Neuronal stem cell (in vitro differentiated cells): Measurements from ENCODE around the gene ADAMTSL5.

Experiments used
- DNase-seq: peaks from one replicate; pipeline ENCODE4 v3.0.0-alpha.2; 2013; ENCODE audit warnings: low spot score
- H2AFZ ChIP-seq: one replicate; pipeline ENCODE4 v1.6.1; 2013; ENCODE audit warnings: mild to moderate bottlenecking, low read length, inconsistent platforms
- H2AK5ac ChIP-seq: 2 replicates; pipeline ENCODE4 v1.6.1; 2013; ENCODE audit warnings: low read depth, mild to moderate bottlenecking, inconsistent platforms, low read length, moderate library complexity, mixed read lengths
- H2BK120ac ChIP-seq: 2 replicates; pipeline ENCODE4 v1.6.1; 2013; ENCODE audit warnings: low read depth, mild to moderate bottlenecking, inconsistent platforms, low read length, moderate library complexity, mixed read lengths
- H2BK12ac ChIP-seq: one replicate; pipeline ENCODE4 v1.6.1; 2013; ENCODE audit warnings: low read length, inconsistent platforms
- H2BK15ac ChIP-seq: 2 replicates; pipeline ENCODE4 v1.6.1; 2013; ENCODE audit warnings: mild to moderate bottlenecking, low read length, inconsistent platforms, mixed read lengths
- H2BK5ac ChIP-seq: one replicate; pipeline ENCODE4 v1.6.1; 2013; ENCODE audit warnings: inconsistent platforms, mild to moderate bottlenecking, low read length, moderate library complexity
- H3K14ac ChIP-seq: one replicate; pipeline ENCODE4 v1.6.1; 2013; ENCODE audit warnings: low read length, inconsistent platforms
- H3K18ac ChIP-seq: 2 replicates; pipeline ENCODE4 v1.6.1; 2013; ENCODE audit warnings: low read length, inconsistent platforms
- H3K23ac ChIP-seq: 2 replicates; pipeline ENCODE4 v1.6.1; 2013; ENCODE audit warnings: low read depth, mild to moderate bottlenecking, mixed read lengths, low read length, inconsistent platforms; ENCODE audit not compliant: poor library complexity
- H3K27ac ChIP-seq: replicated peaks from 3 replicates; pipeline ENCODE4 v1.5.1; 2013; ENCODE audit warnings: low read length, inconsistent platforms
- H3K27me3 ChIP-seq, 3 experiments: 2 replicates each; pipeline ENCODE4 v1.6.1; 2013; ENCODE audit warnings: low read length in 3 of 3, mild to moderate bottlenecking in 2 of 3, inconsistent platforms in 1 of 3, low read depth in 1 of 3, mixed read lengths in 1 of 3, moderate library complexity in 1 of 3; ENCODE audit not compliant: control insufficient read depth in 3 of 3, insufficient read depth in 3 of 3
- H3K36me3 ChIP-seq, 2 donors: replicated peaks in 1 of 2; 2 replicates each; pipeline ENCODE4 v1.6.1; 2013; ENCODE audit warnings: low read length in 2 of 2; ENCODE audit not compliant: control insufficient read depth in 2 of 2, insufficient read depth in 2 of 2
- H3K4ac ChIP-seq: 2 replicates; pipeline ENCODE4 v1.6.1; 2013; ENCODE audit warnings: inconsistent platforms, mild to moderate bottlenecking, low read length, moderate library complexity
- H3K4me1 ChIP-seq, 2 donors: 1 replicate in 1 of 2; 2 replicates in 1 of 2; pipeline ENCODE4 v1.6.1; 2013; ENCODE audit warnings: low read length in 2 of 2, low read depth in 1 of 2; ENCODE audit not compliant: control insufficient read depth in 2 of 2, insufficient read depth in 1 of 2
- H3K4me2 ChIP-seq: one replicate; pipeline ENCODE4 v1.6.1; 2013; ENCODE audit warnings: mild to moderate bottlenecking, low read length, inconsistent platforms; ENCODE audit not compliant: insufficient read depth, poor library complexity, severe bottlenecking
- H3K4me3 ChIP-seq, 2 donors: 2 replicates each; pipeline ENCODE4 v1.5.1; 2013; ENCODE audit warnings: low read length in 2 of 2, mild to moderate bottlenecking in 2 of 2, inconsistent platforms in 1 of 2, moderate library complexity in 1 of 2
- H3K79me1 ChIP-seq: one replicate; pipeline ENCODE4 v1.6.1; 2013; ENCODE audit warnings: low read depth, mild to moderate bottlenecking, inconsistent platforms, low read length, moderate library complexity
- H3K9ac ChIP-seq: one replicate; pipeline ENCODE4 v1.6.1; 2013; ENCODE audit warnings: mild to moderate bottlenecking, low read depth, low read length, inconsistent platforms; ENCODE audit not compliant: poor library complexity
- H3K9me3 ChIP-seq, 2 donors: replicated peaks in 1 of 2; 2 replicates each; pipeline versions ENCODE3 to v1.6.1; 2013; ENCODE audit warnings: low read length in 2 of 2, mild to moderate bottlenecking in 2 of 2, inconsistent platforms in 1 of 2, low read depth in 1 of 2, mixed read lengths in 1 of 2, moderate library complexity in 1 of 2; ENCODE audit not compliant: control insufficient read depth in 2 of 2, insufficient read depth in 1 of 2
- H4K8ac ChIP-seq: one replicate; pipeline ENCODE4 v1.6.1; 2013; ENCODE audit warnings: low read depth, mild to moderate bottlenecking, inconsistent platforms, low read length, moderate library complexity
- H4K91ac ChIP-seq: one replicate; pipeline ENCODE4 v1.6.1; 2013; ENCODE audit warnings: low read length, low read depth, mild to moderate bottlenecking, inconsistent platforms; ENCODE audit not compliant: poor library complexity
- WGBS, 2 donors: extraction: QIAGEN DNeasy Blood & Tissue Kit; methylation state at CpG; one replicate each; pipeline ENCODE4 v1.1.7; 2013; ENCODE audit warnings: missing lambda C conversion rate in 2 of 2, mixed read lengths in 1 of 2; ENCODE audit not compliant: insufficient read length in 2 of 2, insufficient replicate concordance in 1 of 2; ENCODE audit errors: extremely low coverage in 2 of 2; 5-methylcytosine and 5-hydroxymethylcytosine counted together

Gene ADAMTSL5

GRCh38 chr19:1509602-1510441 is 3.0 kb downstream of the ADAMTSL5 start:
- Histone ChIP-seq H3K9ac (no peak overlapping the region), H3K36me3 (no peaks in the 10 kb centered on the region), H3K4me3 (peak overlapping the region in 1 of 2 donors; percentile 45), H2BK15ac (peak overlapping the region; percentile 94), H3K27ac (no peak overlapping the region), H4K8ac (no peak overlapping the region), H2AK5ac (peak overlapping the region; percentile 99), H2BK5ac (peak overlapping the region; percentile 60), H3K4ac (no peak overlapping the region), H4K91ac (no peak overlapping the region), H2BK12ac (no peak overlapping the region), H3K4me2 (no peak overlapping the region), H3K14ac (no peak overlapping the region), H3K18ac (peak overlapping the region; percentile 74), H3K23ac (no peak overlapping the region), H2AFZ (no peak overlapping the region), H3K27me3 (peaks cover 2 to 44% (median 28%) of the 10 kb centered on the region in 3 experiments), H3K4me1 (peaks cover 3 to 12% of the 10 kb centered on the region in 2 donors), H2BK120ac (peak overlapping the region; percentile 30), H3K9me3 (peaks cover 0 to 8% of the 10 kb centered on the region in 2 donors), H3K79me1 (no peaks in the 10 kb centered on the region)
- DNase-seq, result no peak
- no CpG with 5 or more reads among the region's 11 CpGs for WGBS, 2 donors

DNA sequence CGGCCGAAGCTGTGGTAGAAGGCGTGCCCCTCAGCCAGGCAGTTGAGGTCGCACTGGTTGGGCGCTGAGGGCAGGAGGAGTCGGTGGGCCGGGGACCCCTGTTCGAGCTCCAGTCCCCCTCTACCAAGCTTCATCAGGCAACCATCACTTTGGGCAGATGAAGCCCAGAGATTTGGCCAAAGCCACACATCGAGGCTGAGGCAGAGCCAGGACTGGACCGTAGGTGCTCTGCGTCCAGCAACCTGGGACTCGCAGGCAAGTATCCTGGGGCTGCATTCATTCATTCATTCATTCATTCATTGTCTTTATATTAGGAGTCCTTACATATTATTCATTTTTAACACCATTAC is 4.3 kb downstream of the ADAMTSL5 start:
- no peak overlapping the region for H4K8ac ChIP-seq
- peak overlapping the region; percentile 99 for H2BK5ac ChIP-seq
- H3K27me3 ChIP-seq, result peaks cover 2 to 41% (median 30%) of the 10 kb centered on the region in 3 experiments
- peak overlapping the region; percentile 89 for H3K14ac ChIP-seq
- H2BK15ac ChIP-seq, result no peak overlapping the region
- H2BK120ac ChIP-seq, result peak overlapping the region; percentile 96
- peak overlapping the region; percentile 44 to 63 for H3K4me3 ChIP-seq
- peak overlapping the region; percentile 33 for H3K4me2 ChIP-seq
- H4K91ac ChIP-seq, result no peak overlapping the region
- peaks cover 5 to 15% of the 10 kb centered on the region in 2 donors for H3K4me1 ChIP-seq
- H3K9me3 ChIP-seq, result peaks cover 0 to 7% of the 10 kb centered on the region in 2 donors
- no peak for DNase-seq
- H2AFZ ChIP-seq, result peak overlapping the region; percentile 96
- peak overlapping the region; percentile 95 for H2AK5ac ChIP-seq
- peak overlapping the region; percentile 95 for H3K18ac ChIP-seq
- no CpG with 5 or more reads among the region's 12 CpGs for WGBS, 2 donors
- H3K79me1 ChIP-seq, result no peaks in the 10 kb centered on the region
- H3K4ac ChIP-seq, result no peak overlapping the region
- H3K9ac ChIP-seq, result peak overlapping the region; percentile 70
- peak overlapping the region; percentile 98 for H3K23ac ChIP-seq
- no peak overlapping the region for H3K27ac ChIP-seq
- no peaks in the 10 kb centered on the region for H3K36me3 ChIP-seq
- H2BK12ac ChIP-seq, result peak overlapping the region; percentile 97

- DNase-seq, result peak; percentile 97
- Histone ChIP-seq H3K27ac (peak overlapping the region; percentile 97), H3K4me1 (peaks cover 7 to 16% of the 10 kb centered on the region in 2 donors), H3K23ac (peak overlapping the region; percentile 98), H3K14ac (peak overlapping the region; percentile 94), H4K8ac (peak overlapping the region; percentile 98), H3K4me2 (peak overlapping the region; percentile 83), H3K4me3 (peak overlapping the region; percentile 63 to 89), H2BK120ac (peak overlapping the region; percentile 96), H2BK12ac (peak overlapping the region; percentile 99), H2AFZ (peak overlapping the region; percentile 96), H2BK5ac (peak overlapping the region; percentile 99), H3K27me3 (peaks cover 2 to 43% (median 30%) of the 10 kb centered on the region in 3 experiments), H3K9ac (peak overlapping the region; percentile 97), H3K18ac (peak overlapping the region; percentile 100), H3K79me1 (no peaks in the 10 kb centered on the region), H3K36me3 (no peaks in the 10 kb centered on the region), H3K9me3 (peaks cover 0 to 7% of the 10 kb centered on the region in 2 donors), H4K91ac (peak overlapping the region; percentile 80), H2AK5ac (peak overlapping the region; percentile 95), H2BK15ac (peak overlapping the region; percentile 94), H3K4ac (peak overlapping the region; percentile 93)
- no CpG with 5 or more reads among the region's 46 CpGs for WGBS, 2 donors
Observed at GRCh38 chr19:1507763-1508506, 4.9 kb downstream of the ADAMTSL5 start.
